ENCODE measurements around the gene TNFRSF6B.

The TNFRSF6B gene

DNA sequence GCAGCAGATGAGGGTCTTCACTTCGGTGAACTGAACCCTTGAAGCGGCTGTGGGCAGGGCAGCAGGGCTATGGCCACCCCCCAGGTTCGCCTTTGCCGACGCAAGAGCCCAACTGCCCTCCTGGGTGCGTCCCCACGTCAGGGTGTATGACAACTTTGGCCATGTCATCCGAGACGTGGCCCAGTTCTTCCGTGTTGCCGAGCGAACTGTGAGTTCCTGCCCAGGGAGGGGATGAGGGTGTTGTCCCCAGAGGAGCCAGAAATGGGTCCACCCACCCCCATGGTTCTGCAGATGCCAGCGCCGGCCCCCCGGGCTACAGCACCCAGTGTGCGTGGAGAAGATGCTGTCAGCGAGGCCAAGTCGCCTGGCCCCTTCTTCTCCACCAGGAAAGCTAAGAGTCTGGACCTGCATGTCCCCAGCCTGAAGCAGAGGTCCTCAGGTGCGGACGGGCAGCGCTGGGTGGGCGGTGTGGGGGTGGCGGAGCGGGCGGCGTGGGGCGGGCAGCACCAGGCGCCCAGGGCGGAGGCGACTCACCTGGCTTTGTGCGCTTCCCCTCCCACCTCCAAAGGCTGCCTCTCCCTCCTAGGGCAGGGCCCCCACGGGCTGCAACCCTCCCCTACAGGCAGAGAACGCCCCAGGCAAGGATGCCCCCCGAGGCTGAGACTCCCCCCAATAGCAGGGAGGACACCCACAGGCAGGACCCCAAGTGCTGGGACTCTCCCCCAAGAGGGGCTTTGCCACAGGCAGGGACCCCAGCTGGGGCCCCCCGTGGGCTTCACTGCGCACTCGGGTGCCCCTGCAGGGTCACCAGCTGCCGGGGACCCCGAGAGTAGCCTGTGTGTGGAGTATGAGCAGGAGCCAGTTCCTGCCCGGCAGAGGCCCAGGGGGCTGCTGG lies 6.2 kb upstream of the TNFRSF6B start:
- H3K4me1 ChIP-seq (ENCODE audit: insufficient read depth, low read length) = no peaks in the 10 kb centered on the region
- no peak overlapping the region for H3K27ac ChIP-seq (ENCODE audit: low read length)
- no peaks in the 10 kb centered on the region for H3K79me2 ChIP-seq (ENCODE audit: insufficient read depth, low read length)
- H2AFZ ChIP-seq (ENCODE audit: low read depth, low read length) = no peak overlapping the region
- DNase-seq = no peak
- peaks cover 31% of the 10 kb centered on the region for H3K36me3 ChIP-seq (ENCODE audit: insufficient read depth, low read length)
- no peaks in the 10 kb centered on the region for H3K27me3 ChIP-seq (ENCODE audit: insufficient read depth, low read length, poor library complexity)
- H3K9me3 ChIP-seq (ENCODE audit: insufficient read depth, low read length, severe bottlenecking) = no peaks in the 10 kb centered on the region
- H3K9ac ChIP-seq (ENCODE audit: low read depth, low read length) = no peak overlapping the region
- no peak overlapping the region for H3K4me2 ChIP-seq (ENCODE audit: insufficient read depth, low read length)
- ATAC-seq (ENCODE audit: insufficient read depth, low read depth) = no peak
- TF ChIP-seq EZH2 (IDR thresholded peaks at IDR 0.05; ENCODE audit: borderline replicate concordance, low read depth, low read length, severe bottlenecking) = no peak
- TF ChIP-seq, protein P1, sequence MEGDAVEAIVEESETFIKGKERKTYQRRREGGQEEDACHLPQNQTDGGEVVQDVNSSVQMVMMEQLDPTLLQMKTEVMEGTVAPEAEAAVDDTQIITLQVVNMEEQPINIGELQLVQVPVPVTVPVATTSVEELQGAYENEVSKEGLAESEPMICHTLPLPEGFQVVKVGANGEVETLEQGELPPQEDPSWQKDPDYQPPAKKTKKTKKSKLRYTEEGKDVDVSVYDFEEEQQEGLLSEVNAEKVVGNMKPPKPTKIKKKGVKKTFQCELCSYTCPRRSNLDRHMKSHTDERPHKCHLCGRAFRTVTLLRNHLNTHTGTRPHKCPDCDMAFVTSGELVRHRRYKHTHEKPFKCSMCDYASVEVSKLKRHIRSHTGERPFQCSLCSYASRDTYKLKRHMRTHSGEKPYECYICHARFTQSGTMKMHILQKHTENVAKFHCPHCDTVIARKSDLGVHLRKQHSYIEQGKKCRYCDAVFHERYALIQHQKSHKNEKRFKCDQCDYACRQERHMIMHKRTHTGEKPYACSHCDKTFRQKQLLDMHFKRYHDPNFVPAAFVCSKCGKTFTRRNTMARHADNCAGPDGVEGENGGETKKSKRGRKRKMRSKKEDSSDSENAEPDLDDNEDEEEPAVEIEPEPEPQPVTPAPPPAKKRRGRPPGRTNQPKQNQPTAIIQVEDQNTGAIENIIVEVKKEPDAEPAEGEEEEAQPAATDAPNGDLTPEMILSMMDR (IDR thresholded peaks at IDR 0.05; ENCODE audit: borderline replicate concordance, extremely low read depth, low read length, poor library complexity, severe bottlenecking) = no peak
- H3K4me3 ChIP-seq (ENCODE audit: low read depth in 1 of 2, low read length in 2 of 2) = no peak overlapping the region
- peaks cover 7% of the 10 kb centered on the region; the same call in 1 of the 2 replicates for H4K20me1 ChIP-seq (ENCODE audit: insufficient read depth, low read length)

DNA sequence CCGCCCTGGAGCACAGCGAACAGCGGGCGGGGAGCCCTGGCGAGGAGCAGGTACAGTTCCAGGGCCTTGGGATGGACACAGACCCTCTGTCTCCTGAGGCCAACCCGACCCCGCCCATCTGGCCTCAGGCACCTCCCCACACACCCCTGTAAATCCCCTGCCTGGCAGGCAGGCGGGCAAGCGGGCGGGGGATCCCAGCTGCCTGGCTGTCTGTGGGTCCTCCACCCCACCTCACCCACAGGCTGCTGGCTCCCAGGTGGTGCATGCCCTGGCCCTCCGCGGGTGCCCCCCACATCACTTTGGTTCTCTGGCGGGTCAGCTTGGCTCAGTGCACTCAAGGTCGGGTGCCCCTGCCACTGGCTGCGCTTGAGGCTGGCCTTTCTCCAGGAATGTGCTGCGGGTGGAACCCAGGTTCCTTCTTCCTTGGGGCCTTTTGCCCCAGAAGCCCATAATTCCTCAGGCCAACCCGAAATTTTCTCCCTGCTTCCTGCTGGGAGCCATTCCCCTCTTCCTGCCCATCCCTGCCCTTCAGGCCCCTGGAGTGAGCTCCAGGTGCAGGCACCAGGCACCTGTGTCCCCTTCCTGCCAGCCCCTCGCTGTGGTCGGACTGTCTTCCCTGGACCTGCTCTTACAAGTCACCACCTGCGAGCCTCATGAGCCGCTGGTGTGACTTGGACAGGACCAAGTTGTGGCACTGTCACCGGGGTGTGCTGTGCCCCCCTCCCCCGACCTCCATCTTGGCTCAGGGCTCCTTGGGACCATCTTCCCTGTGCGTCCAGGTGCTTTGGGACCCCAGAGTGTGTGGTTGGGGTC lies 5.3 kb upstream of the TNFRSF6B start:
- H3K4me2 ChIP-seq (ENCODE audit: insufficient read depth, low read length) = no peak overlapping the region
- no peak overlapping the region for H3K27ac ChIP-seq (ENCODE audit: low read length)
- TF ChIP-seq, protein P1 (IDR thresholded peaks at IDR 0.05; ENCODE audit: borderline replicate concordance, extremely low read depth, low read length, poor library complexity, severe bottlenecking) = no peak
- no peak for TF ChIP-seq EZH2 (IDR thresholded peaks at IDR 0.05; ENCODE audit: borderline replicate concordance, low read depth, low read length, severe bottlenecking)
- peaks cover 36% of the 10 kb centered on the region for H3K36me3 ChIP-seq (ENCODE audit: insufficient read depth, low read length)
- H4K20me1 ChIP-seq (ENCODE audit: insufficient read depth, low read length) = peaks cover 11% of the 10 kb centered on the region; the same call in 1 of the 2 replicates
- no peak for DNase-seq
- ATAC-seq (ENCODE audit: insufficient read depth, low read depth) = no peak
- no peaks in the 10 kb centered on the region for H3K79me2 ChIP-seq (ENCODE audit: insufficient read depth, low read length)
- no peaks in the 10 kb centered on the region for H3K4me1 ChIP-seq (ENCODE audit: insufficient read depth, low read length)
- no peak overlapping the region for H2AFZ ChIP-seq (ENCODE audit: low read depth, low read length)
- no peak overlapping the region for H3K4me3 ChIP-seq (ENCODE audit: low read depth in 1 of 2, low read length in 2 of 2)
- no peaks in the 10 kb centered on the region for H3K27me3 ChIP-seq (ENCODE audit: insufficient read depth, low read length, poor library complexity)
- H3K9me3 ChIP-seq (ENCODE audit: insufficient read depth, low read length, severe bottlenecking) = no peaks in the 10 kb centered on the region
- H3K9ac ChIP-seq (ENCODE audit: low read depth, low read length) = no peak overlapping the region

DNA sequence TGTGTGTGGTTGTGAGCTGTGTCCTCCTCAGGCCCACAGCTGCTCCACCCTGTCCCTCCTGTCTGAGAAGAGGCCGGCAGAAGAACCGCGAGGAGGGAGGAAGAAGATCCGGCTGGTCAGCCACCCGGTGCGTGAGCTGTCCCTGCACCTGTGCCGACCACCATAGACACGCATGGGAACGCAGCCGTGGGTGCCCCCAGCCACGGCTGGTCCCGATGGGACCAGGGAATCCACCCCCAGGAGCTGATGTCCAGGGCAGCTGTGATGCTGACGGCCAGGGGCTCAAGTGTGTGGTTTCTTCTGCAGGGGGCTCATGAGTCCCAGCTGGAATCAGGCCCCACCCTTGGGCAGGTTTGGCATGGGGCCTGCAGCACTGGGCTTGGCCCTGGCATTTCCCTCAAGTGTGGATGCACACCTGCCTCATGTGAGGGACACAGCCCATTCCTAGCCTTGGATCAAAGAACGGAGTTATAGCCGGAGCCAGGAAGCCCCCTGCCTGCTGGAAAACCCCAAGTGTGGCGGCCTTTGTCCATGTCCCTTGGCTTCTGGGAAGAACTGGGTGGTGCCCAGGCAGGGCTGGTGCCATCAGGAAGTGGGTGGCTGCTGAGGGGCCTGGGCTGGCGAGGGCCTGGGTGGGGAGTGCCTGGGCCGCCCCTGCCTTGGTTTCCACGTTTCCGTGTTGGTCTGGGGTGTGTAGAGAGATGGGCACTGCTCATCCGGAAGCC lies 4.6 kb upstream of the TNFRSF6B start:
- Histone ChIP-seq H3K27ac (ENCODE audit: low read length) (no peak overlapping the region), H3K36me3 (ENCODE audit: insufficient read depth, low read length) (peaks cover 41% of the 10 kb centered on the region), H3K9ac (ENCODE audit: low read depth, low read length) (no peak overlapping the region), H3K79me2 (ENCODE audit: insufficient read depth, low read length) (no peaks in the 10 kb centered on the region), H2AFZ (ENCODE audit: low read depth, low read length) (no peak overlapping the region), H3K27me3 (ENCODE audit: insufficient read depth, low read length, poor library complexity) (no peaks in the 10 kb centered on the region), H3K4me1 (ENCODE audit: insufficient read depth, low read length) (no peaks in the 10 kb centered on the region), H3K4me3 (ENCODE audit: low read depth in 1 of 2, low read length in 2 of 2) (no peak overlapping the region), H3K9me3 (ENCODE audit: insufficient read depth, low read length, severe bottlenecking) (no peaks in the 10 kb centered on the region), H3K4me2 (ENCODE audit: insufficient read depth, low read length) (no peak overlapping the region), H4K20me1 (ENCODE audit: insufficient read depth, low read length) (peaks cover 12% of the 10 kb centered on the region; the same call in 1 of the 2 replicates)
- ATAC-seq (ENCODE audit: insufficient read depth, low read depth) (no peak), DNase-seq (no peak)
- no peak for TF ChIP-seq EZH2 (IDR thresholded peaks at IDR 0.05; ENCODE audit: borderline replicate concordance, low read depth, low read length, severe bottlenecking)
- TF ChIP-seq, protein P1 (IDR thresholded peaks at IDR 0.05; ENCODE audit: borderline replicate concordance, extremely low read depth, low read length, poor library complexity, severe bottlenecking) = no peak
